ENCODE data around the gene COL4A5.

The COL4A5 gene

DNA sequence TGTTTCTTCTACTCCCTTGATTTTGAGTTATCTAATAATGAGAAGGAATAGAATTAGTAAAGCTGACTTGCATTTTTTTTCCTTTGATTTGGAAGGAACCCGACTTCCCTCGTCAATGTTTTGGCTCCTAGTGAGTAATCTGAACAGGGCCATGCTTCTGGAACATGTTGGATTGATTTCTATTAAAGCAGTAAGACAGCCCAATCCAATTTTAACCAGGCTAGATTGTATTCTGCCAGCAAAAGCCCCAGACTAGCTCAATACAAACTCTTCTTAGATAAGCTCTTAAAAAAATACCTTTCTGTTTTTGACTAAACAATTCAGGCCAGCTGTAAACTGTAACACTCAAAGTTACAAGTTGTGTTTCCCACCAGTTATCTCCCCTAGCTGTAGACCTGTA is 170.5 kb downstream of the COL4A5 start:
- H3K36me3 ChIP-seq (ENCODE audit: control insufficient read depth, low read length), result no peaks in the 10 kb centered on the region
- H3K4me1 ChIP-seq (ENCODE audit: control insufficient read depth, low read length), result no peaks in the 10 kb centered on the region
- H3K4me3 ChIP-seq (ENCODE audit: low read length), result no peak overlapping the region
- H3K79me2 ChIP-seq (ENCODE audit: control insufficient read depth, low read length), result no peaks in the 10 kb centered on the region
- H3K27me3 ChIP-seq (ENCODE audit: control insufficient read depth, low read length), result no peaks in the 10 kb centered on the region
- no peak for TF ChIP-seq EZH2phosphoT487 (IDR thresholded peaks at IDR 0.05; ENCODE audit: borderline replicate concordance, low read length)
- no peak overlapping the region for H3K4me2 ChIP-seq (ENCODE audit: low read length)
- no peak overlapping the region for H3K27ac ChIP-seq (ENCODE audit: low read depth, low read length)
- H4K20me1 ChIP-seq (ENCODE audit: control insufficient read depth, insufficient read depth, low read depth, low read length), result no peaks in the 10 kb centered on the region
- H3K9me3 ChIP-seq (ENCODE audit: control insufficient read depth, insufficient read depth, low read length), result no peaks in the 10 kb centered on the region
- no peaks in the 10 kb centered on the region for H3K9me2 ChIP-seq (replicated peaks; ENCODE audit: control insufficient read depth, low read length)
- H3F3A ChIP-seq (ENCODE audit: control insufficient read depth, insufficient read depth), result no peaks in the 10 kb centered on the region

DNA sequence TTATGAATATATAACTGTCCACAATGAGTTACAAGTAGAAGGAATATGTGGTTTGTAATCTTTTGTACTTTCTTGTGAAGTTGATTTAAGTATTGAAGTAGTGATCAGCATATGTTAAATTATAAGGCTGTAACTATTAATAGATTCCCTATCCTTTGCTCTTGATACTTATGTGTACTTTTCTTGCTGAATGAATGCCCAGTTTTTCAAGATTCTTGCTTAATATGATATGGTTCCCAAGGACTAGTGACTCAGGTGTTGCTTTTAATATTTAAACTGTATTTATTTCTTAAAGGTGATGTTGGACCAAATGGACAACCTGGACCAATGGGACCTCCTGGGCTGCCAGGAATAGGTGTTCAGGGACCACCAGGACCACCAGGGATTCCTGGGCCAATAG is 175.0 kb downstream of the COL4A5 start:
- Histone ChIP-seq H3K36me3 (ENCODE audit: control insufficient read depth, low read length) (no peaks in the 10 kb centered on the region), H3F3A (ENCODE audit: control insufficient read depth, insufficient read depth) (no peaks in the 10 kb centered on the region), H3K4me2 (ENCODE audit: low read length) (no peak overlapping the region), H3K9me3 (ENCODE audit: control insufficient read depth, insufficient read depth, low read length) (no peaks in the 10 kb centered on the region), H3K79me2 (ENCODE audit: control insufficient read depth, low read length) (no peaks in the 10 kb centered on the region), H4K20me1 (ENCODE audit: control insufficient read depth, insufficient read depth, low read depth, low read length) (no peaks in the 10 kb centered on the region), H3K9me2 (replicated peaks; ENCODE audit: control insufficient read depth, low read length) (no peaks in the 10 kb centered on the region), H3K4me3 (ENCODE audit: low read length) (no peak overlapping the region), H3K27ac (ENCODE audit: low read depth, low read length) (no peak overlapping the region), H3K27me3 (ENCODE audit: control insufficient read depth, low read length) (no peaks in the 10 kb centered on the region), H3K4me1 (ENCODE audit: control insufficient read depth, low read length) (no peaks in the 10 kb centered on the region)
- TF ChIP-seq, protein P1, sequence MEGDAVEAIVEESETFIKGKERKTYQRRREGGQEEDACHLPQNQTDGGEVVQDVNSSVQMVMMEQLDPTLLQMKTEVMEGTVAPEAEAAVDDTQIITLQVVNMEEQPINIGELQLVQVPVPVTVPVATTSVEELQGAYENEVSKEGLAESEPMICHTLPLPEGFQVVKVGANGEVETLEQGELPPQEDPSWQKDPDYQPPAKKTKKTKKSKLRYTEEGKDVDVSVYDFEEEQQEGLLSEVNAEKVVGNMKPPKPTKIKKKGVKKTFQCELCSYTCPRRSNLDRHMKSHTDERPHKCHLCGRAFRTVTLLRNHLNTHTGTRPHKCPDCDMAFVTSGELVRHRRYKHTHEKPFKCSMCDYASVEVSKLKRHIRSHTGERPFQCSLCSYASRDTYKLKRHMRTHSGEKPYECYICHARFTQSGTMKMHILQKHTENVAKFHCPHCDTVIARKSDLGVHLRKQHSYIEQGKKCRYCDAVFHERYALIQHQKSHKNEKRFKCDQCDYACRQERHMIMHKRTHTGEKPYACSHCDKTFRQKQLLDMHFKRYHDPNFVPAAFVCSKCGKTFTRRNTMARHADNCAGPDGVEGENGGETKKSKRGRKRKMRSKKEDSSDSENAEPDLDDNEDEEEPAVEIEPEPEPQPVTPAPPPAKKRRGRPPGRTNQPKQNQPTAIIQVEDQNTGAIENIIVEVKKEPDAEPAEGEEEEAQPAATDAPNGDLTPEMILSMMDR (IDR thresholded peaks at IDR 0.05; ENCODE audit: low read depth, low read length, poor library complexity, severe bottlenecking), result no peak
- TF ChIP-seq EZH2phosphoT487 (IDR thresholded peaks at IDR 0.05; ENCODE audit: borderline replicate concordance, low read length), result no peak

DNA sequence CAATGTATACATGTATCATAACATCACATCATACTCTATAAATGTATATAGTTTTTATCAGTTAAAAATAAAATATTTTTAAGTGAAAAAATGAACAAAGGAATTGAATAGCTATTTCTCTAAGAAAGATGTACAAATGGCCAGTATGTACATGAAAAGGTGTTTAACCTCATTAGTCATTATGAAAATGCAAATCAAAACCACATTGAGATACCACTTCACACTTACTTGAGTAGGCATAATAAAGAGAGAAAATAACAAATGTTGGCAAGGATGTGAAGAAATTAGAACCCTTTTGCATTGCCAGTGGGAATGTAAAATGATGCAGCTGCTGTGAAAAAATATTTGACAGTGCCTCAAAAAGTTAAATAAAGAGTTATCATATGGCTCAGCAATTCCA is 201.2 kb downstream of the COL4A5 start:
- Histone ChIP-seq H3K36me3 (ENCODE audit: control insufficient read depth, low read length) (no peaks in the 10 kb centered on the region), H3K9me2 (replicated peaks; ENCODE audit: control insufficient read depth, low read length) (no peaks in the 10 kb centered on the region), H3K27ac (ENCODE audit: low read depth, low read length) (no peak overlapping the region), H4K20me1 (ENCODE audit: control insufficient read depth, insufficient read depth, low read depth, low read length) (no peaks in the 10 kb centered on the region), H3K4me3 (ENCODE audit: low read length) (no peak overlapping the region), H3K4me2 (ENCODE audit: low read length) (no peak overlapping the region), H3K9me3 (ENCODE audit: control insufficient read depth, insufficient read depth, low read length) (no peaks in the 10 kb centered on the region), H3K79me2 (ENCODE audit: control insufficient read depth, low read length) (no peaks in the 10 kb centered on the region), H3K4me1 (ENCODE audit: control insufficient read depth, low read length) (no peaks in the 10 kb centered on the region), H3K27me3 (ENCODE audit: control insufficient read depth, low read length) (no peaks in the 10 kb centered on the region), H3F3A (ENCODE audit: control insufficient read depth, insufficient read depth) (no peaks in the 10 kb centered on the region)
- no peak for TF ChIP-seq EZH2phosphoT487 (IDR thresholded peaks at IDR 0.05; ENCODE audit: borderline replicate concordance, low read length)
- TF ChIP-seq, protein P1 (IDR thresholded peaks at IDR 0.05; ENCODE audit: low read depth, low read length, poor library complexity, severe bottlenecking), result no peak

DNA sequence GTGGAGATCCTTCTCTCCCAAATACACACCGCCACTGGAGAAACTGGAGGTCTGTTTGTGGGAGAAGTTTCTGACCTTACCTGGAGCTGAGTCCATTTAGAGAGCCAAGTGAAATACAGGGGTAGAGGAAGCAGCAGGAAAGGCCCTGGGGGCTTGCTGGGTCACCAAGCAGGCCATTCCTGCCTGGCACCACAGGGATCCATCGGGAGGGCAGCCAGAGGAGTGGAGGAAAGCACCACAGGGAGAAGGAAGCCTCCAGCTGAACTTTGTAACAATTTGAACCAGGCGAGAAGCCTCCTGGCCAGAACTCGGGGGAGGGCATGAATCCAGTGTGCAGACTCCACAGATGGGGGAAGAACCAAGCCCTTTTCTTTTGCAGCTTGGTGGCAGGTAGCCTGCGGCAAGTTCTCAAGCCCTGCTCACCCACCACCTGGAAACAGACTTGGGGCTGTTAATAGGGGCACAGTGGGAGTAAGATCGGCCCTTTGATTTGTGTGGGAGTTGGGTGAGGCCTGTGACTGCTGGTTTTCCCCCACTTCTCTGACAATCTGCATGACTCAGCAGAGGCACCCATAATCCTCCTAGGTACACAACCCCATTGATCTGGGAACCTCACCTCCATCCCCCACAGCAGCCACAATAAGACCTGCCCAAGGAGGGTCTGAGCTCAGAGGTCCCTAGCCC is 202.1 kb downstream of the COL4A5 start:
- H3K9me2 ChIP-seq (replicated peaks; ENCODE audit: control insufficient read depth, low read length), result no peaks in the 10 kb centered on the region
- no peaks in the 10 kb centered on the region for H3F3A ChIP-seq (ENCODE audit: control insufficient read depth, insufficient read depth)
- no peak overlapping the region for H3K4me3 ChIP-seq (ENCODE audit: low read length)
- no peaks in the 10 kb centered on the region for H3K79me2 ChIP-seq (ENCODE audit: control insufficient read depth, low read length)
- H3K27me3 ChIP-seq (ENCODE audit: control insufficient read depth, low read length), result no peaks in the 10 kb centered on the region
- H3K27ac ChIP-seq (ENCODE audit: low read depth, low read length), result no peak overlapping the region
- H3K4me1 ChIP-seq (ENCODE audit: control insufficient read depth, low read length), result no peaks in the 10 kb centered on the region
- no peaks in the 10 kb centered on the region for H3K9me3 ChIP-seq (ENCODE audit: control insufficient read depth, insufficient read depth, low read length)
- H3K4me2 ChIP-seq (ENCODE audit: low read length), result no peak overlapping the region
- no peaks in the 10 kb centered on the region for H3K36me3 ChIP-seq (ENCODE audit: control insufficient read depth, low read length)
- no peaks in the 10 kb centered on the region for H4K20me1 ChIP-seq (ENCODE audit: control insufficient read depth, insufficient read depth, low read depth, low read length)
- TF ChIP-seq, protein P1 (IDR thresholded peaks at IDR 0.05; ENCODE audit: low read depth, low read length, poor library complexity, severe bottlenecking), result no peak
- TF ChIP-seq EZH2phosphoT487 (IDR thresholded peaks at IDR 0.05; ENCODE audit: borderline replicate concordance, low read length), result no peak

All from DOHH2 (cell line).